Measurements from ENCODE around the gene DRP2.
"Not testable (repeated sequence)": the region's sequence is repeated elsewhere in the genome, so short reads cannot be mapped to it uniquely, and the experiment has no call there.

The DRP2 gene

GRCh38 chrX:101219116-101219863, at the start of gene DRP2:
DRP2 (plus strand) TSS chrX:101219786; CDS start chrX:101231648, 11,862 bp downstream.
- DNase-seq (ENCODE audit: low spot score), result no peak

GRCh38 chrX:101171883-101172400, 47.6 kb upstream of the DRP2 start:
- no peak for DNase-seq (ENCODE audit: low spot score)

- no peak for DNase-seq (ENCODE audit: low spot score)
Observed at GRCh38 chrX:101176439-101176838, 43.1 kb upstream of the DRP2 start.

- DNase-seq (ENCODE audit: low spot score), result not testable (repeated sequence)
Observed at GRCh38 chrX:101184876-101185275, 34.7 kb upstream of the DRP2 start.

GRCh38 chrX:101187961-101188360, 31.6 kb upstream of the DRP2 start:
- DNase-seq (ENCODE audit: low spot score), result not testable (repeated sequence)

- no peak for DNase-seq (ENCODE audit: low spot score)
Observed at GRCh38 chrX:101190736-101191135, 28.9 kb upstream of the DRP2 start.

- DNase-seq (ENCODE audit: low spot score), result no peak
Observed at GRCh38 chrX:101191217-101191750, 28.3 kb upstream of the DRP2 start.

GRCh38 chrX:101195442-101196173, 24.0 kb upstream of the DRP2 start:
- no peak for DNase-seq (ENCODE audit: low spot score)

- no peak for DNase-seq (ENCODE audit: low spot score)
Observed at GRCh38 chrX:101203761-101204351, 15.7 kb upstream of the DRP2 start.

GRCh38 chrX:101206471-101206870, 13.1 kb upstream of the DRP2 start:
- DNase-seq (ENCODE audit: low spot score), result peak; percentile 3

- DNase-seq (ENCODE audit: low spot score), result no peak
Observed at GRCh38 chrX:101208152-101208905, 11.3 kb upstream of the DRP2 start.

GRCh38 chrX:101210630-101211029, 9.0 kb upstream of the DRP2 start:
- no peak for DNase-seq (ENCODE audit: low spot score)

- DNase-seq (ENCODE audit: low spot score), result no peak
Observed at GRCh38 chrX:101217689-101218088, 1.9 kb upstream of the DRP2 start.

GRCh38 chrX:101219864-101220346, 319 bp downstream of the DRP2 start:
- DNase-seq (ENCODE audit: low spot score), result no peak

- no peak for DNase-seq (ENCODE audit: low spot score)
Observed at GRCh38 chrX:101220662-101221260, 1.2 kb downstream of the DRP2 start.

- DNase-seq (ENCODE audit: low spot score), result no peak
Observed at GRCh38 chrX:101223226-101223625, 3.6 kb downstream of the DRP2 start.

- no peak for DNase-seq (ENCODE audit: low spot score)
Observed at GRCh38 chrX:101229170-101229569, 9.6 kb downstream of the DRP2 start.

GRCh38 chrX:101230636-101231035, 11.1 kb downstream of the DRP2 start:
- no peak for DNase-seq (ENCODE audit: low spot score)

GRCh38 chrX:101231080-101231479, 11.5 kb downstream of the DRP2 start:
- DNase-seq (ENCODE audit: low spot score), result no peak

- DNase-seq (ENCODE audit: low spot score), result no peak
Observed at GRCh38 chrX:101232316-101232715, 12.7 kb downstream of the DRP2 start.

GRCh38 chrX:101237041-101237440, 17.5 kb downstream of the DRP2 start:
- DNase-seq (ENCODE audit: low spot score), result no peak

All from CD4-positive, alpha-beta T cell treated with Interleukin-15 for 4 hours (primary cell).